ENCODE data around the gene HINFP. TPM values are rescaled to one million over a fixed set of nuclear protein-coding genes. Genes with fewer than 3 reads are reported as not detected.

HINFP gene
- total RNA-seq, 4 donors from 2014 or later, result 7.0 to 33.2 (median 13.9) TPM

DNA sequence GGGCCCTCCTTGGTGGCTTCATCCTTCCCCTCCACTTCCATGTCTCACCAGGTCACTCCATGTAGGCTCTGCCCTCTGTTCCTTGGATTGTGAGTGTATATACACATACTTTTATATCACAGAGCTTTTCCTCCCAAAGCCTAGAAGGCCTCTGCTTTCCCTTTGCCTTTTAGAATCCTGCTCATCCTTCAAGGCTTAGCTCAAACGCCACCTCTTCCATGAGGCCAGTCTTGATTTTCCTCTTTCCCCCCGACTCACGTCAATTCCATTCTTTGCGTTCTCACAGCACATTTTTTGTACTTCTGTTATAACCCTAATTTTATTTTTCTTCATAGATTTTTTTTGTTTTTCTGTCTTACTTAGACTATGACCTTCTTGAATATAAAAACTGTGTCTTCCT, 31.2 kb downstream of the HINFP start:
- 87 to 89% methylated on average over 4 of the region's 4 CpGs for WGBS, 2 donors
- peaks cover 8 to 34% (median 15%) of the 10 kb centered on the region in 3 donors for H3K4me1 ChIP-seq
- H3K36me3 ChIP-seq, result no peaks in the 10 kb centered on the region
- no peak overlapping the region for H3K4me3 ChIP-seq
- no peaks in the 10 kb centered on the region for H3K9me3 ChIP-seq
- H3K27me3 ChIP-seq, result peaks cover 0 to 27% (median 0%) of the 10 kb centered on the region in 4 donors
- H3K27ac ChIP-seq, result no peak overlapping the region
- DNase-seq, result no peak
- no peak for TF ChIP-seq POLR2A (IDR thresholded peaks at IDR 0.05)
- TF ChIP-seq, protein P1, sequence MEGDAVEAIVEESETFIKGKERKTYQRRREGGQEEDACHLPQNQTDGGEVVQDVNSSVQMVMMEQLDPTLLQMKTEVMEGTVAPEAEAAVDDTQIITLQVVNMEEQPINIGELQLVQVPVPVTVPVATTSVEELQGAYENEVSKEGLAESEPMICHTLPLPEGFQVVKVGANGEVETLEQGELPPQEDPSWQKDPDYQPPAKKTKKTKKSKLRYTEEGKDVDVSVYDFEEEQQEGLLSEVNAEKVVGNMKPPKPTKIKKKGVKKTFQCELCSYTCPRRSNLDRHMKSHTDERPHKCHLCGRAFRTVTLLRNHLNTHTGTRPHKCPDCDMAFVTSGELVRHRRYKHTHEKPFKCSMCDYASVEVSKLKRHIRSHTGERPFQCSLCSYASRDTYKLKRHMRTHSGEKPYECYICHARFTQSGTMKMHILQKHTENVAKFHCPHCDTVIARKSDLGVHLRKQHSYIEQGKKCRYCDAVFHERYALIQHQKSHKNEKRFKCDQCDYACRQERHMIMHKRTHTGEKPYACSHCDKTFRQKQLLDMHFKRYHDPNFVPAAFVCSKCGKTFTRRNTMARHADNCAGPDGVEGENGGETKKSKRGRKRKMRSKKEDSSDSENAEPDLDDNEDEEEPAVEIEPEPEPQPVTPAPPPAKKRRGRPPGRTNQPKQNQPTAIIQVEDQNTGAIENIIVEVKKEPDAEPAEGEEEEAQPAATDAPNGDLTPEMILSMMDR (IDR thresholded peaks at IDR 0.05), result no peak
- intact Hi-C loops (cut with DNase I), result no loop called here

DNA sequence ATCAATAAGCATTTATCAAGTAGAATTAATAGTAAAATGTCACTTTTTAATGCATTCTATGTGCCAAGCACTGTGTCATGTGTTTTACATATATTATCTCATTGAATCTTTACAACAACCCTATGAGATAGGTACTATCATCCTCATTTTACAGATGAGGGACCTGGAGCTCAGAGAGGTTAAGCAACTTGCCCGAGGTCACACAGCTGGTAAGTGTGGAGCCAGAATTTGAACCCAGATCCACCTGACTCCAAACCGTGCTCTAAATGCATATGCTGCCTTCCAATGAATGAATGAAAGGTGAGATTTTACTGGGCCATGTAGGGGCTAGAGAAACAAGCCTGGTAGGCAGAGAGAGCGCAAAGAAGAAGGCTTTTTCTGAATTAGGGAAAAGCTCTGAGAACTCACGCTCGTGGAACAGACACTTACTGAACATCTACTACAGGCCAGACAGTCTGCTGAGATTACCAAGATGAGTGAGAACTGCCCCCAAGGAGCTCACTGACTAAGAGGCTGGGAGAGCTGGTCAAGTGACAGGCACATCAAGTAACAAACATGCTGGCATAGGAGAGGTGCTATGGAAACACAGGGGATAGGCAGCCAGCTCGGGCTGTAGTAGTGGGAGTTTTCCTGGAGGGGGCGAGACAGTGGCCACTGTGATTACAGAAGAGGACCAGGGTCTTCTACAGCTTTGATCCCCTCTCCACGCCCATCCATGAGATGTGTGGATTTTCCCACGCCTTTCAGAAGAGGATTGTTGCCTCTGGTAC, 31.9 kb downstream of the HINFP start:
- no peaks in the 10 kb centered on the region for H3K36me3 ChIP-seq
- TF ChIP-seq, protein P1 (IDR thresholded peaks at IDR 0.05), result no peak
- no peak for TF ChIP-seq POLR2A (IDR thresholded peaks at IDR 0.05)
- peaks cover 8 to 30% (median 15%) of the 10 kb centered on the region in 3 donors for H3K4me1 ChIP-seq
- intact Hi-C loops (cut with DNase I), result no loop called here
- H3K4me3 ChIP-seq, result no peak overlapping the region
- peaks cover 0 to 21% (median 0%) of the 10 kb centered on the region in 4 donors for H3K27me3 ChIP-seq
- no peak for DNase-seq
- 76 to 81% methylated on average over 9 of the region's 9 CpGs for WGBS, 2 donors
- H3K9me3 ChIP-seq, result no peaks in the 10 kb centered on the region
- no peak overlapping the region for H3K27ac ChIP-seq

DNA sequence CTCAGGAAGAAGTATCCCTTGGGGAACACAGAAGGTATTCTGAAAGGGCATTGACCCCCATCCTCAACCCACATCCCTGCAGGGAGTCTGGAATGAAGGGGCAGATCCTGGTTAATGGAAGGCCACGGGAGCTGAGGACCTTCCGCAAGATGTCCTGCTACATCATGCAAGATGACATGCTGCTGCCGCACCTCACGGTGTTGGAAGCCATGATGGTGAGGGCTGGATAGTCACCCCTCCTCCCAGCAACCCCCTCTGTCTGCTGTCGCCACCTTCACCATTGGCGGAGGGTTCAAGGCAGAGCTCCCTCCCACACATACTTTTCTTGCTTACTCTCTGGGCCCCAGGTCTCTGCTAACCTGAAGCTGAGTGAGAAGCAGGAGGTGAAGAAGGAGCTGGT, 32.8 kb downstream of the HINFP start:
- H3K36me3 ChIP-seq, result no peaks in the 10 kb centered on the region
- peaks cover 0 to 11% (median 0%) of the 10 kb centered on the region in 4 donors for H3K27me3 ChIP-seq
- peaks cover 7 to 21% (median 11%) of the 10 kb centered on the region in 3 donors for H3K4me1 ChIP-seq
- DNase-seq, result no peak
- TF ChIP-seq, protein P1 (IDR thresholded peaks at IDR 0.05), result no peak
- TF ChIP-seq POLR2A (IDR thresholded peaks at IDR 0.05), result no peak
- no peaks in the 10 kb centered on the region for H3K9me3 ChIP-seq
- 86 to 100% methylated on average over 1 to 4 of the region's 6 CpGs for WGBS, 2 donors
- no peak overlapping the region for H3K27ac ChIP-seq
- H3K4me3 ChIP-seq, result no peak overlapping the region
- intact Hi-C loops (cut with DNase I), result no loop called here

DNA sequence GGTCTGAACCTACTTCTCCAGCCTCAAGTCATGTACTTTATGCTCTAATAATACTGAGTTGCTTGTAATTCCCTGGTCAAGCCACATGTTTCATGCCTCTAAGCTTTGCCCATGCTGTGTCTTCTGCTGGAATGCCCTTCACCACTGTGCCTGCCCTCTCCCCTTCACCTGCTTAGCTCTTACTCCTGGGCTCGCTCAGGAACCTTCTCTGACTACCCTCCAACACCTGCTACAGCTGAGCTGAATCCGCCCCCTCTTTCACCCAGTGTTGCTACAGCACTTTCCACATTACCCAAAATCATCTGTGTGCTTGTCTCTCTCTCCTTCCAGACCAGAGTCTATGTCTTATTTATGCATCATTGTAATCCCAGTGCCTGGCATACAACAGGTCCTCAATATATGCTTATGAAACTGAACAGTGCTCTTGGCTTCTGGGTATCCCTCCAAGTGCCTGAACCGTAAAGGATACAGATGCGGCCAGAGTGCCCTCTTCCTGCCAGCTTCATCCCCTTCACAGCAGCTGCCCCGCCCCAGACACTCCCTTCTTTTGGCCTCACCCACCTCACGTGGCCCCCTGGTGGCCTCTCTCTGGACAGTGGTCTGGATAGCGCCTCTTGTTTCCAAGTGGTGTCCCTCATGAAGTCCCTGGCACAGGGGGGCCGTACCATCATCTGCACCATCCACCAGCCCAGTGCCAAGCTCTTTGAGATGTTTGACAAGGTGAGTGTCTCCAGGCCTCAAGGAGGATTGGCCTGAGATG, 34.5 kb downstream of the HINFP start:
- no peaks in the 10 kb centered on the region for H3K27me3 ChIP-seq
- H3K36me3 ChIP-seq, result no peaks in the 10 kb centered on the region
- H3K4me1 ChIP-seq, result peaks cover 0 to 3% (median under 1%) of the 10 kb centered on the region in 3 donors
- no peak overlapping the region for H3K4me3 ChIP-seq
- intact Hi-C loops (cut with DNase I), result no loop called here
- no peak for DNase-seq
- 37 to 50% methylated on average over 7 of the region's 8 CpGs for WGBS, 2 donors
- no peaks in the 10 kb centered on the region for H3K9me3 ChIP-seq
- no peak overlapping the region for H3K27ac ChIP-seq
- TF ChIP-seq POLR2A (IDR thresholded peaks at IDR 0.05), result no peak
- TF ChIP-seq, protein P1 (IDR thresholded peaks at IDR 0.05), result no peak

DNA sequence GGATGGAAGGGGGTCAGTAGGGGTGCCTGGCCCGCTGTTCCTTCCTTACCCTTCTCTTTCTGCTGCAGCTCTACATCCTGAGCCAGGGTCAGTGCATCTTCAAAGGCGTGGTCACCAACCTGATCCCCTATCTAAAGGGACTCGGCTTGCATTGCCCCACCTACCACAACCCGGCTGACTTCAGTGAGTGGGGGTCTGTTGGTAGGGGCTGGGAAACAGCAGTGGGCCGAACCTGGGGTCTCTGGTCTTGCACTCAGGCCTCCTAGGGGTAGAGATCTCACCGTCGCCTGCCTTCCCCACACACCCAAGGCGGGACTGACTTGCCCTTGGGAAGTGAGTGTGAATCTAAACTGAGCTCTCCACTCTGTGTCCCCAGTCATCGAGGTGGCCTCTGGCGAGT, 35.1 kb downstream of the HINFP start:
- TF ChIP-seq, protein P1 (IDR thresholded peaks at IDR 0.05), result no peak
- no peak for TF ChIP-seq POLR2A (IDR thresholded peaks at IDR 0.05)
- no peak overlapping the region for H3K27ac ChIP-seq
- intact Hi-C loops (cut with DNase I), result no loop called here
- H3K36me3 ChIP-seq, result no peaks in the 10 kb centered on the region
- no peak overlapping the region for H3K4me3 ChIP-seq
- H3K4me1 ChIP-seq, result no peaks in the 10 kb centered on the region
- H3K27me3 ChIP-seq, result no peaks in the 10 kb centered on the region
- DNase-seq, result no peak
- WGBS, 2 donors, result 77 to 85% methylated on average over 4 to 7 of the region's 10 CpGs
- H3K9me3 ChIP-seq, result no peaks in the 10 kb centered on the region
